SK-N-SH treated with all-trans-retinoic acid at 6 μM for 48 hours (cell line): ENCODE data around the gene CUTA.

Source experiments
- ATAC-seq: fragments of 200-7000 bp; cut with Tn5 transposase; 3 replicates; pipeline ENCODE4 v1.9.1; 2020; ENCODE audit warnings: mild to moderate bottlenecking, moderate library complexity
- ARNTL ChIP-seq: fragments of 450-650 bp; formaldehyde crosslinking; IDR thresholded peaks from 2 replicates; pipeline ENCODE4 v1.5.0; 2020; ENCODE audit warnings: low read depth, mild to moderate bottlenecking, moderate library complexity, borderline replicate concordance
- CREB5 ChIP-seq: fragments of 250-450 bp; sonication (Bioruptor Pico); IDR thresholded peaks from 2 replicates; pipeline ENCODE4 v1.5.1; 2020; ENCODE audit warnings: low read depth, mild to moderate bottlenecking, moderate library complexity
- CSDC2 ChIP-seq: fragments of 250-450 bp; sonication (Bioruptor Pico); IDR thresholded peaks from 2 replicates; pipeline ENCODE4 v1.5.0; 2020; ENCODE audit warnings: mild to moderate bottlenecking, moderate library complexity
- CSRNP3 ChIP-seq: fragments of 250-450 bp; sonication (Bioruptor Pico); IDR thresholded peaks from 2 replicates; pipeline ENCODE4 v1.5.1; 2021; ENCODE audit warnings: mild to moderate bottlenecking, moderate library complexity
- ESRRG ChIP-seq: fragments of 250-450 bp; sonication (Bioruptor Pico); IDR thresholded peaks from 2 replicates; pipeline ENCODE4 v1.6.1; 2021; ENCODE audit warnings: mild to moderate bottlenecking
- GLIS3 ChIP-seq: fragments of 250-450 bp; sonication (Bioruptor Pico); IDR thresholded peaks from 2 replicates; pipeline ENCODE4 v1.5.0; 2020; ENCODE audit warnings: mild to moderate bottlenecking, moderate library complexity
- ISL1 ChIP-seq: fragments of 250-450 bp; sonication (Bioruptor Pico); IDR thresholded peaks from 2 replicates; pipeline ENCODE4 v2.1.2; 2022; ENCODE audit warnings: mild to moderate bottlenecking, moderate library complexity
- OSR1 ChIP-seq: fragments of 250-450 bp; sonication (Bioruptor Pico); IDR thresholded peaks from 2 replicates; pipeline ENCODE4 v1.8.0; 2022; ENCODE audit warnings: moderate library complexity, mild to moderate bottlenecking, inconsistent platforms
- PATZ1 ChIP-seq: fragments of 250-450 bp; sonication (Bioruptor Pico); IDR thresholded peaks from 2 replicates; pipeline ENCODE4 v1.8.0; 2020; ENCODE audit warnings: mild to moderate bottlenecking, moderate library complexity, borderline replicate concordance
- POU6F1 ChIP-seq: fragments of 250-450 bp; sonication (Bioruptor Pico); IDR thresholded peaks from 2 replicates; pipeline ENCODE4 v1.8.0; 2021; ENCODE audit warnings: low read depth, mild to moderate bottlenecking, moderate library complexity, borderline replicate concordance
- PPARA ChIP-seq: fragments of 250-450 bp; sonication (Bioruptor Pico); IDR thresholded peaks from 2 replicates; pipeline ENCODE4 v1.5.0; 2020; ENCODE audit warnings: mild to moderate bottlenecking, borderline replicate concordance
- SNAI2 ChIP-seq: fragments of 250-450 bp; sonication (Bioruptor Pico); IDR thresholded peaks from 2 replicates; pipeline ENCODE4 v1.5.0; 2020; ENCODE audit warnings: mild to moderate bottlenecking, moderate library complexity
- TCF4 ChIP-seq: fragments of 250-450 bp; sonication (Bioruptor Pico); IDR thresholded peaks from 2 replicates; pipeline ENCODE4 v1.8.0; 2021; ENCODE audit warnings: mild to moderate bottlenecking, moderate library complexity, borderline replicate concordance
- TOX ChIP-seq: fragments of 250-450 bp; sonication (Bioruptor Pico); IDR thresholded peaks from 2 replicates; pipeline ENCODE4 v1.8.0; 2021; ENCODE audit warnings: mild to moderate bottlenecking, moderate library complexity, borderline replicate concordance
- ZC3H10 ChIP-seq: fragments of 250-450 bp; sonication (Bioruptor Pico); IDR thresholded peaks from 2 replicates; pipeline ENCODE4 v1.5.1; 2021; ENCODE audit warnings: mild to moderate bottlenecking, moderate library complexity
- ZFP3 ChIP-seq: fragments of 250-450 bp; sonication (Bioruptor Pico); IDR thresholded peaks from 2 replicates; pipeline ENCODE4 v1.5.0; 2020; ENCODE audit warnings: mild to moderate bottlenecking, moderate library complexity
- ZFP30 ChIP-seq: fragments of 450-650 bp; formaldehyde crosslinking; IDR thresholded peaks from 2 replicates; pipeline ENCODE4 v1.5.0; 2022; ENCODE audit warnings: mild to moderate bottlenecking, moderate library complexity
- ZNF565 ChIP-seq: fragments of 450-650 bp; formaldehyde crosslinking; conservative IDR thresholded peaks from 2 replicates; pipeline ENCODE4 v1.5.0; 2020; ENCODE audit warnings: low read depth, mild to moderate bottlenecking, moderate library complexity
- ZNF70 ChIP-seq: fragments of 450-650 bp; formaldehyde crosslinking; IDR thresholded peaks from 2 replicates; pipeline ENCODE4 v1.5.0; 2020; ENCODE audit warnings: mild to moderate bottlenecking, moderate library complexity
- ZNF8 ChIP-seq: fragments of 450-650 bp; formaldehyde crosslinking; IDR thresholded peaks from 2 replicates; pipeline ENCODE4 v1.5.0; 2020; ENCODE audit warnings: mild to moderate bottlenecking, moderate library complexity

Gene CUTA

GRCh38 chr6:33453393-33454008 is 35.6 kb upstream of the CUTA start (continued):
- no peak for TF ChIP-seq ARNTL (CRISPR knock-in tag)
- no peak for TF ChIP-seq GLIS3 (CRISPR knock-in tag)
- no peak for TF ChIP-seq SNAI2 (CRISPR knock-in tag)
- no peak for TF ChIP-seq TOX (CRISPR knock-in tag)
- TF ChIP-seq CREB5 (CRISPR knock-in tag) = no peak
- TF ChIP-seq PPARA = no peak

GRCh38 chr6:33452496-33452895 is 34.6 kb upstream of the CUTA start:
- TF ChIP-seq ZC3H10 (CRISPR knock-in tag) = no peak
- TF ChIP-seq CSDC2 (CRISPR knock-in tag) = no peak
- no peak for TF ChIP-seq ISL1 (CRISPR knock-in tag)
- TF ChIP-seq ARNTL (CRISPR knock-in tag) = no peak
- no peak for TF ChIP-seq ZNF8 (CRISPR knock-in tag)
- TF ChIP-seq PATZ1 = no peak
- TF ChIP-seq ESRRG = no peak
- no peak for TF ChIP-seq ZFP3 (CRISPR knock-in tag)
- TF ChIP-seq CREB5 (CRISPR knock-in tag) = no peak
- no peak for ATAC-seq

GRCh38 chr6:33451606-33452005 is 33.7 kb upstream of the CUTA start:
- no peak for TF ChIP-seq ZNF8 (CRISPR knock-in tag)
- no peak for TF ChIP-seq ZFP30 (CRISPR knock-in tag)
- TF ChIP-seq ESRRG = no peak
- no peak for TF ChIP-seq CSDC2 (CRISPR knock-in tag)
- TF ChIP-seq ZFP3 (CRISPR knock-in tag) = no peak
- no peak for TF ChIP-seq OSR1 (CRISPR knock-in tag)
- TF ChIP-seq ISL1 (CRISPR knock-in tag) = no peak
- no peak for TF ChIP-seq ARNTL (CRISPR knock-in tag)
- TF ChIP-seq GLIS3 (CRISPR knock-in tag) = no peak
- no peak for TF ChIP-seq TCF4 (CRISPR knock-in tag)
- no peak for TF ChIP-seq ZNF565 (CRISPR knock-in tag)
- TF ChIP-seq POU6F1 (CRISPR knock-in tag) = no peak
- TF ChIP-seq ZNF70 (CRISPR knock-in tag) = no peak
- TF ChIP-seq TOX (CRISPR knock-in tag) = no peak
- no peak for TF ChIP-seq CSRNP3
- no peak for TF ChIP-seq PPARA
- TF ChIP-seq CREB5 (CRISPR knock-in tag) = no peak
- no peak for TF ChIP-seq PATZ1
- no peak for TF ChIP-seq ZC3H10 (CRISPR knock-in tag)
- no peak for TF ChIP-seq SNAI2 (CRISPR knock-in tag)
- no peak for ATAC-seq
